Measurements from ENCODE around the gene KIF16B. TPM values are rescaled to one million over a fixed set of nuclear protein-coding genes. Genes with fewer than 3 reads are reported as not detected.
A peak's percentile ranks its signal among the peaks of the same experiment; 100 is the strongest.

KIF16B gene
- total and polyA plus RNA-seq, 9 of the 15 experiments (the other 6 are each of a cell fraction or from before 2014, with no cell fraction given), result 1.00 to 10.6 (median 8.5) TPM

DNA sequence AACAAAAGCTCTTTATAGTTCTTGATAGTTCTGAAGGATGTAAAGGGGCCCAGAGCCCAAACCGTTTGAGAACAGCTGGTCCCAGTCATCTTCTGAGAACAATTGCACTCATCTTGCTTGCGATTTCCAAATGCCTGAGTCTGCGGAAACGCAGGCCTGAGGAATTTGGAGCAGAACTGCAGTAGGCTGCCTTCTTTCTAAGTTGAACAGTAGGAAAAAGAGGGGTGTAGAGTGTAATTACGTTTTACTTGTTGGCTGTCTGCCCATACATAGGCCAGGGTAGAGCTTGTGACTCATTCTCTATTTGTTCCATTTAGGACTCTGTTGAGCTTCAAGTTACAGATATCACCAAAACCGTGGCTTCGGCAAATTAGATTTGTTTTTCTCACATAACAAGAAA is 42.0 kb upstream of the KIF16B start:
- no peaks in the 10 kb centered on the region for H3K27me3 ChIP-seq (ENCODE audit: control insufficient read depth in 2 of 2, insufficient read depth in 2 of 2, low read length in 2 of 2)
- H3K4me3 ChIP-seq, result no peak overlapping the region
- no peak overlapping the region for H3K4me2 ChIP-seq (ENCODE audit: insufficient read depth, low read length)
- BruUV-seq (replicated peaks), result no TSS peak
- in situ Hi-C loops (cut with MboI) (no loop called here), intact Hi-C loops (cut with micrococcal nuclease) (no loop called here)
- ChIA-PET CTCF (ENCODE audit: low intra/inter-chr PET ratio) (no interaction called here), POLR2A (no interaction called here)
- DNase-seq (ENCODE audit: extremely low read depth in 1 of 4, low spot score in 3 of 4) (peak in 1 of 4 experiments; percentile 2), FAIRE-seq (no peak), ATAC-seq (no peak)
- no peaks in the 10 kb centered on the region for H3K79me2 ChIP-seq (ENCODE audit: control insufficient read depth, insufficient read depth, low read length)
- H3K4me1 ChIP-seq (replicated peaks in 1 of 2; ENCODE audit: control insufficient read depth in 2 of 2, insufficient read depth in 2 of 2, low read length in 2 of 2), result no peaks in the 10 kb centered on the region
- H3K36me3 ChIP-seq (ENCODE audit: control insufficient read depth, insufficient read depth, low read length), result no peaks in the 10 kb centered on the region
- 9% methylated on average over 7 of the region's 7 CpGs for WGBS (ENCODE audit: insufficient coverage, low coverage, missing lambda C conversion rate)
- no peak overlapping the region for H3K27ac ChIP-seq (ENCODE audit: extremely low read depth, low read depth, low read length)
- no peaks in the 10 kb centered on the region for H4K20me1 ChIP-seq (replicated peaks; ENCODE audit: control insufficient read depth, insufficient read depth, low read length)
- H3K9me3 ChIP-seq (replicated peaks; ENCODE audit: control insufficient read depth, insufficient read depth, low read depth, low read length), result no peaks in the 10 kb centered on the region
- H3K9ac ChIP-seq (ENCODE audit: insufficient read depth in 1 of 2, low read depth in 2 of 2, low read length in 2 of 2), result no peak overlapping the region
- no peaks in the 10 kb centered on the region for H3K9me1 ChIP-seq (ENCODE audit: control insufficient read depth, insufficient read depth, low read length)
- H2AFZ ChIP-seq (ENCODE audit: low read depth, low read length), result no peak overlapping the region
- TF ChIP-seq, protein P1, sequence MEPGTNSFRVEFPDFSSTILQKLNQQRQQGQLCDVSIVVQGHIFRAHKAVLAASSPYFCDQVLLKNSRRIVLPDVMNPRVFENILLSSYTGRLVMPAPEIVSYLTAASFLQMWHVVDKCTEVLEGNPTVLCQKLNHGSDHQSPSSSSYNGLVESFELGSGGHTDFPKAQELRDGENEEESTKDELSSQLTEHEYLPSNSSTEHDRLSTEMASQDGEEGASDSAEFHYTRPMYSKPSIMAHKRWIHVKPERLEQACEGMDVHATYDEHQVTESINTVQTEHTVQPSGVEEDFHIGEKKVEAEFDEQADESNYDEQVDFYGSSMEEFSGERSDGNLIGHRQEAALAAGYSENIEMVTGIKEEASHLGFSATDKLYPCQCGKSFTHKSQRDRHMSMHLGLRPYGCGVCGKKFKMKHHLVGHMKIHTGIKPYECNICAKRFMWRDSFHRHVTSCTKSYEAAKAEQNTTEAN (CRISPR knock-in tag; IDR thresholded peaks at IDR 0.05), result no peak
- TF ChIP-seq ZNF584 (CRISPR knock-in tag; IDR thresholded peaks at IDR 0.05; ENCODE audit: low read depth) (no peak), ZNF133 (CRISPR knock-in tag; IDR thresholded peaks at IDR 0.05) (no peak), ZNF146 (CRISPR knock-in tag; IDR thresholded peaks at IDR 0.05; ENCODE audit: unreplicated experiment) (no peak)
- TF ChIP-seq, protein P2, sequence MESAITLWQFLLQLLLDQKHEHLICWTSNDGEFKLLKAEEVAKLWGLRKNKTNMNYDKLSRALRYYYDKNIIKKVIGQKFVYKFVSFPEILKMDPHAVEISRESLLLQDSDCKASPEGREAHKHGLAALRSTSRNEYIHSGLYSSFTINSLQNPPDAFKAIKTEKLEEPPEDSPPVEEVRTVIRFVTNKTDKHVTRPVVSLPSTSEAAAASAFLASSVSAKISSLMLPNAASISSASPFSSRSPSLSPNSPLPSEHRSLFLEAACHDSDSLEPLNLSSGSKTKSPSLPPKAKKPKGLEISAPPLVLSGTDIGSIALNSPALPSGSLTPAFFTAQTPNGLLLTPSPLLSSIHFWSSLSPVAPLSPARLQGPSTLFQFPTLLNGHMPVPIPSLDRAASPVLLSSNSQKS (CRISPR knock-in tag; IDR thresholded peaks at IDR 0.05), result no peak
- TF ChIP-seq, protein P3, sequence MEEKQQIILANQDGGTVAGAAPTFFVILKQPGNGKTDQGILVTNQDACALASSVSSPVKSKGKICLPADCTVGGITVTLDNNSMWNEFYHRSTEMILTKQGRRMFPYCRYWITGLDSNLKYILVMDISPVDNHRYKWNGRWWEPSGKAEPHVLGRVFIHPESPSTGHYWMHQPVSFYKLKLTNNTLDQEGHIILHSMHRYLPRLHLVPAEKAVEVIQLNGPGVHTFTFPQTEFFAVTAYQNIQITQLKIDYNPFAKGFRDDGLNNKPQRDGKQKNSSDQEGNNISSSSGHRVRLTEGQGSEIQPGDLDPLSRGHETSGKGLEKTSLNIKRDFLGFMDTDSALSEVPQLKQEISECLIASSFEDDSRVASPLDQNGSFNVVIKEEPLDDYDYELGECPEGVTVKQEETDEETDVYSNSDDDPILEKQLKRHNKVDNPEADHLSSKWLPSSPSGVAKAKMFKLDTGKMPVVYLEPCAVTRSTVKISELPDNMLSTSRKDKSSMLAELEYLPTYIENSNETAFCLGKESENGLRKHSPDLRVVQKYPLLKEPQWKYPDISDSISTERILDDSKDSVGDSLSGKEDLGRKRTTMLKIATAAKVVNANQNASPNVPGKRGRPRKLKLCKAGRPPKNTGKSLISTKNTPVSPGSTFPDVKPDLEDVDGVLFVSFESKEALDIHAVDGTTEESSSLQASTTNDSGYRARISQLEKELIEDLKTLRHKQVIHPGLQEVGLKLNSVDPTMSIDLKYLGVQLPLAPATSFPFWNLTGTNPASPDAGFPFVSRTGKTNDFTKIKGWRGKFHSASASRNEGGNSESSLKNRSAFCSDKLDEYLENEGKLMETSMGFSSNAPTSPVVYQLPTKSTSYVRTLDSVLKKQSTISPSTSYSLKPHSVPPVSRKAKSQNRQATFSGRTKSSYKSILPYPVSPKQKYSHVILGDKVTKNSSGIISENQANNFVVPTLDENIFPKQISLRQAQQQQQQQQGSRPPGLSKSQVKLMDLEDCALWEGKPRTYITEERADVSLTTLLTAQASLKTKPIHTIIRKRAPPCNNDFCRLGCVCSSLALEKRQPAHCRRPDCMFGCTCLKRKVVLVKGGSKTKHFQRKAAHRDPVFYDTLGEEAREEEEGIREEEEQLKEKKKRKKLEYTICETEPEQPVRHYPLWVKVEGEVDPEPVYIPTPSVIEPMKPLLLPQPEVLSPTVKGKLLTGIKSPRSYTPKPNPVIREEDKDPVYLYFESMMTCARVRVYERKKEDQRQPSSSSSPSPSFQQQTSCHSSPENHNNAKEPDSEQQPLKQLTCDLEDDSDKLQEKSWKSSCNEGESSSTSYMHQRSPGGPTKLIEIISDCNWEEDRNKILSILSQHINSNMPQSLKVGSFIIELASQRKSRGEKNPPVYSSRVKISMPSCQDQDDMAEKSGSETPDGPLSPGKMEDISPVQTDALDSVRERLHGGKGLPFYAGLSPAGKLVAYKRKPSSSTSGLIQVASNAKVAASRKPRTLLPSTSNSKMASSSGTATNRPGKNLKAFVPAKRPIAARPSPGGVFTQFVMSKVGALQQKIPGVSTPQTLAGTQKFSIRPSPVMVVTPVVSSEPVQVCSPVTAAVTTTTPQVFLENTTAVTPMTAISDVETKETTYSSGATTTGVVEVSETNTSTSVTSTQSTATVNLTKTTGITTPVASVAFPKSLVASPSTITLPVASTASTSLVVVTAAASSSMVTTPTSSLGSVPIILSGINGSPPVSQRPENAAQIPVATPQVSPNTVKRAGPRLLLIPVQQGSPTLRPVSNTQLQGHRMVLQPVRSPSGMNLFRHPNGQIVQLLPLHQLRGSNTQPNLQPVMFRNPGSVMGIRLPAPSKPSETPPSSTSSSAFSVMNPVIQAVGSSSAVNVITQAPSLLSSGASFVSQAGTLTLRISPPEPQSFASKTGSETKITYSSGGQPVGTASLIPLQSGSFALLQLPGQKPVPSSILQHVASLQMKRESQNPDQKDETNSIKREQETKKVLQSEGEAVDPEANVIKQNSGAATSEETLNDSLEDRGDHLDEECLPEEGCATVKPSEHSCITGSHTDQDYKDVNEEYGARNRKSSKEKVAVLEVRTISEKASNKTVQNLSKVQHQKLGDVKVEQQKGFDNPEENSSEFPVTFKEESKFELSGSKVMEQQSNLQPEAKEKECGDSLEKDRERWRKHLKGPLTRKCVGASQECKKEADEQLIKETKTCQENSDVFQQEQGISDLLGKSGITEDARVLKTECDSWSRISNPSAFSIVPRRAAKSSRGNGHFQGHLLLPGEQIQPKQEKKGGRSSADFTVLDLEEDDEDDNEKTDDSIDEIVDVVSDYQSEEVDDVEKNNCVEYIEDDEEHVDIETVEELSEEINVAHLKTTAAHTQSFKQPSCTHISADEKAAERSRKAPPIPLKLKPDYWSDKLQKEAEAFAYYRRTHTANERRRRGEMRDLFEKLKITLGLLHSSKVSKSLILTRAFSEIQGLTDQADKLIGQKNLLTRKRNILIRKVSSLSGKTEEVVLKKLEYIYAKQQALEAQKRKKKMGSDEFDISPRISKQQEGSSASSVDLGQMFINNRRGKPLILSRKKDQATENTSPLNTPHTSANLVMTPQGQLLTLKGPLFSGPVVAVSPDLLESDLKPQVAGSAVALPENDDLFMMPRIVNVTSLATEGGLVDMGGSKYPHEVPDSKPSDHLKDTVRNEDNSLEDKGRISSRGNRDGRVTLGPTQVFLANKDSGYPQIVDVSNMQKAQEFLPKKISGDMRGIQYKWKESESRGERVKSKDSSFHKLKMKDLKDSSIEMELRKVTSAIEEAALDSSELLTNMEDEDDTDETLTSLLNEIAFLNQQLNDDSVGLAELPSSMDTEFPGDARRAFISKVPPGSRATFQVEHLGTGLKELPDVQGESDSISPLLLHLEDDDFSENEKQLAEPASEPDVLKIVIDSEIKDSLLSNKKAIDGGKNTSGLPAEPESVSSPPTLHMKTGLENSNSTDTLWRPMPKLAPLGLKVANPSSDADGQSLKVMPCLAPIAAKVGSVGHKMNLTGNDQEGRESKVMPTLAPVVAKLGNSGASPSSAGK (IDR thresholded peaks at IDR 0.05), result no peak
- TF ChIP-seq, protein P4, sequence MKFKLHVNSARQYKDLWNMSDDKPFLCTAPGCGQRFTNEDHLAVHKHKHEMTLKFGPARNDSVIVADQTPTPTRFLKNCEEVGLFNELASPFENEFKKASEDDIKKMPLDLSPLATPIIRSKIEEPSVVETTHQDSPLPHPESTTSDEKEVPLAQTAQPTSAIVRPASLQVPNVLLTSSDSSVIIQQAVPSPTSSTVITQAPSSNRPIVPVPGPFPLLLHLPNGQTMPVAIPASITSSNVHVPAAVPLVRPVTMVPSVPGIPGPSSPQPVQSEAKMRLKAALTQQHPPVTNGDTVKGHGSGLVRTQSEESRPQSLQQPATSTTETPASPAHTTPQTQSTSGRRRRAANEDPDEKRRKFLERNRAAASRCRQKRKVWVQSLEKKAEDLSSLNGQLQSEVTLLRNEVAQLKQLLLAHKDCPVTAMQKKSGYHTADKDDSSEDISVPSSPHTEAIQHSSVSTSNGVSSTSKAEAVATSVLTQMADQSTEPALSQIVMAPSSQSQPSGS (CRISPR knock-in tag; IDR thresholded peaks at IDR 0.05), result no peak
